ENCODE measurements around the gene PEX19. TPM values are rescaled to one million over a fixed set of nuclear protein-coding genes. Genes with fewer than 3 reads are reported as not detected.

Gene PEX19
- polyA plus RNA-seq, 1 of the 3 experiments (the other 2 are of a cell fraction) = 31.4 TPM

DNA sequence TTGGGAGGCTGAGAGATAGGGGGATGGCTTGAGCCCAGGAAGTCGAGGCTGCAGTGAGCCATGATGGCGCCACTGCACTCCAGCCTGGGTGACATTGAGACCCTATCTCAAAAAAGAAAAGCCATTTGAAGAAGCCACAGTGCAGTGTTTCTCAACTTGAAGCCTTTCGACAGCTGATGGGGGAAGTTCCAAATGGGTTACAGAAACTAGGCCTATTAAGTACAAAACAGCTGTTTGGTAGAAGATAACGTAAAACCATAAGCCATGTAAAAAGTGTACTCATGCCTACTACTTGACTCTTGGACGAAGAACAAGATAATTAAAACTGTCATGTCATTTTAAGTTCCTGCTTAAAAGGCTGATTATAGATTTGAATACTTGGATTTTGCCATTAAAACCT lies 41.5 kb upstream of the PEX19 start:
- Histone ChIP-seq H3K4me3 (ENCODE audit: low read depth in 2 of 2, low read length in 1 of 2) (no peak overlapping the region), H3K36me3 (replicated peaks in 1 of 2; ENCODE audit: control insufficient read depth in 1 of 2, insufficient read depth in 2 of 2, low read length in 1 of 2) (peaks cover 87 to 90% of the 10 kb centered on the region in 2 experiments), H3K4me1 (ENCODE audit: control insufficient read depth in 1 of 2, insufficient read depth in 2 of 2, low read depth in 1 of 2, low read length in 1 of 2) (no peaks in the 10 kb centered on the region), H3K9ac (no peak overlapping the region), H2AFZ (ENCODE audit: low read depth) (no peak overlapping the region), H4K20me1 (ENCODE audit: insufficient read depth) (peaks cover 12% of the 10 kb centered on the region), H3K9me3 (no peaks in the 10 kb centered on the region), H3K79me2 (ENCODE audit: insufficient read depth) (peaks cover 85% of the 10 kb centered on the region), H3K9me2 (no peaks in the 10 kb centered on the region), H3K4me2 (no peak overlapping the region), H3K27me3 (ENCODE audit: insufficient read depth) (no peaks in the 10 kb centered on the region), H3F3A (replicated peaks; ENCODE audit: insufficient read depth) (peaks cover 38% of the 10 kb centered on the region), H3K27ac (ENCODE audit: low read depth in 2 of 2, low read length in 1 of 2) (no peak overlapping the region)
- DNase-seq = no peak
- TF ChIP-seq, protein P1, sequence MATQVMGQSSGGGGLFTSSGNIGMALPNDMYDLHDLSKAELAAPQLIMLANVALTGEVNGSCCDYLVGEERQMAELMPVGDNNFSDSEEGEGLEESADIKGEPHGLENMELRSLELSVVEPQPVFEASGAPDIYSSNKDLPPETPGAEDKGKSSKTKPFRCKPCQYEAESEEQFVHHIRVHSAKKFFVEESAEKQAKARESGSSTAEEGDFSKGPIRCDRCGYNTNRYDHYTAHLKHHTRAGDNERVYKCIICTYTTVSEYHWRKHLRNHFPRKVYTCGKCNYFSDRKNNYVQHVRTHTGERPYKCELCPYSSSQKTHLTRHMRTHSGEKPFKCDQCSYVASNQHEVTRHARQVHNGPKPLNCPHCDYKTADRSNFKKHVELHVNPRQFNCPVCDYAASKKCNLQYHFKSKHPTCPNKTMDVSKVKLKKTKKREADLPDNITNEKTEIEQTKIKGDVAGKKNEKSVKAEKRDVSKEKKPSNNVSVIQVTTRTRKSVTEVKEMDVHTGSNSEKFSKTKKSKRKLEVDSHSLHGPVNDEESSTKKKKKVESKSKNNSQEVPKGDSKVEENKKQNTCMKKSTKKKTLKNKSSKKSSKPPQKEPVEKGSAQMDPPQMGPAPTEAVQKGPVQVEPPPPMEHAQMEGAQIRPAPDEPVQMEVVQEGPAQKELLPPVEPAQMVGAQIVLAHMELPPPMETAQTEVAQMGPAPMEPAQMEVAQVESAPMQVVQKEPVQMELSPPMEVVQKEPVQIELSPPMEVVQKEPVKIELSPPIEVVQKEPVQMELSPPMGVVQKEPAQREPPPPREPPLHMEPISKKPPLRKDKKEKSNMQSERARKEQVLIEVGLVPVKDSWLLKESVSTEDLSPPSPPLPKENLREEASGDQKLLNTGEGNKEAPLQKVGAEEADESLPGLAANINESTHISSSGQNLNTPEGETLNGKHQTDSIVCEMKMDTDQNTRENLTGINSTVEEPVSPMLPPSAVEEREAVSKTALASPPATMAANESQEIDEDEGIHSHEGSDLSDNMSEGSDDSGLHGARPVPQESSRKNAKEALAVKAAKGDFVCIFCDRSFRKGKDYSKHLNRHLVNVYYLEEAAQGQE (IDR thresholded peaks at IDR 0.05; ENCODE audit: low read depth, low read length) = no peak
- no peak for TF ChIP-seq NRF1 (IDR thresholded peaks at IDR 0.05; ENCODE audit: low read depth, low read length)
- WGBS (ENCODE audit: low lambda C conversion rate) = 94% methylated on average over 5 of the region's 5 CpGs
- CTCF ChIA-PET = interaction anchor here (1.9 kb wide), 1 partner anchor 35 kb away, joined by 10 read pairs; no protein-coding TSS in a partner anchor
- POLR2A ChIA-PET = no interaction called here

DNA sequence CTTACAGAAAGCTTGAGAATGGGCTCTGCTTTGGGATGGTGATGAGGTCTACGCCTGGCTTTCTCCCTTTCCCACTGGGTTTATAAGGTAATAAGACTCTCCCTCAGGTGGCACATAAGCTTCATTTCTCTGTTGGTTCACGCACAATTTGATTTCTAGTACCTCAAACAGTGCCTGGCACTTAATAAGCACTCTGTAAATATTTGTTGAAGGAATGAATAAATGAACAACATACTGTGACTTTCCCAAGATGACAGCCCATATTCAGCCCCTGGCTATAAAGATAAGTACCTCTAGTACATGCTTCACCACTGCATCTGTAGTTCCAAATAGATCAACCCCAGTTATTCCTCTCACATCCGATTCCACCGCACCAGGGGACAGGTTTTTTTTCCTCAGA lies 40.3 kb upstream of the PEX19 start:
- ChIA-PET POLR2A (no interaction called here), CTCF (interaction anchor here (0.6 to 2.9 kb wide), 4 partner anchors 8 to 34 kb away, joined by 3 to 13 read pairs (median 6); no protein-coding TSS in a partner anchor)
- DNase-seq = no peak
- Histone ChIP-seq H3K4me1 (ENCODE audit: control insufficient read depth in 1 of 2, insufficient read depth in 2 of 2, low read depth in 1 of 2, low read length in 1 of 2) (no peaks in the 10 kb centered on the region), H3K27ac (ENCODE audit: low read depth in 2 of 2, low read length in 1 of 2) (no peak overlapping the region), H3K36me3 (replicated peaks in 1 of 2; ENCODE audit: control insufficient read depth in 1 of 2, insufficient read depth in 2 of 2, low read length in 1 of 2) (peaks cover 76 to 87% of the 10 kb centered on the region in 2 experiments), H3F3A (replicated peaks; ENCODE audit: insufficient read depth) (peaks cover 30% of the 10 kb centered on the region), H4K20me1 (ENCODE audit: insufficient read depth) (peaks cover 23% of the 10 kb centered on the region), H3K79me2 (ENCODE audit: insufficient read depth) (peaks cover 91% of the 10 kb centered on the region), H2AFZ (ENCODE audit: low read depth) (no peak overlapping the region), H3K9me3 (no peaks in the 10 kb centered on the region), H3K27me3 (ENCODE audit: insufficient read depth) (no peaks in the 10 kb centered on the region), H3K9ac (no peak overlapping the region), H3K4me2 (no peak overlapping the region), H3K9me2 (no peaks in the 10 kb centered on the region), H3K4me3 (ENCODE audit: low read depth in 2 of 2, low read length in 1 of 2) (no peak overlapping the region)
- TF ChIP-seq, protein P2, sequence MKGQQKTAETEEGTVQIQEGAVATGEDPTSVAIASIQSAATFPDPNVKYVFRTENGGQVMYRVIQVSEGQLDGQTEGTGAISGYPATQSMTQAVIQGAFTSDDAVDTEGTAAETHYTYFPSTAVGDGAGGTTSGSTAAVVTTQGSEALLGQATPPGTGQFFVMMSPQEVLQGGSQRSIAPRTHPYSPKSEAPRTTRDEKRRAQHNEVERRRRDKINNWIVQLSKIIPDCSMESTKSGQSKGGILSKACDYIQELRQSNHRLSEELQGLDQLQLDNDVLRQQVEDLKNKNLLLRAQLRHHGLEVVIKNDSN (IDR thresholded peaks at IDR 0.05; ENCODE audit: borderline replicate concordance, low read depth) = no peak
- TF ChIP-seq MEF2A (IDR thresholded peaks at IDR 0.05; ENCODE audit: borderline replicate concordance, low read depth) (no peak), RFX5 (IDR thresholded peaks at IDR 0.05; ENCODE audit: low read length) (no peak), RAD21 (IDR thresholded peaks at IDR 0.05; ENCODE audit: low read length) (no peak)
- 91% methylated on average over 4 of the region's 4 CpGs for WGBS (ENCODE audit: low lambda C conversion rate)

DNA sequence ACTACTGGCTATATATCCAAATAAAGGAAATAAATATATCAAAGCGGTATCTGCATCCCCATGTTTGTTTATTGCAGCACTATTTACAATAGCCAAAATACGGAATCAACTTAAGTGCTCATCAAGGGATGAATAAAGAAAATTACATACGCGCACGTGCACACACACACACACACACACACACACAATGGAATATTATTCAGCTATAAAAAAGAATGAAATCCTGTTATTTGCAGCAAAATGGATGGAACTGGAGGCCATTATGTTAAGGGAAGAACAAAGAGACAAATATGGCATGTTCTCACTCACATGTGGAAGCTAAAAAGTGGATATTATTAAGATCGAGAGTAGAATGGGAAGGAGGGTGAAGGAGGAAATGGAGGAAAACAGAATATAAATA lies 37.9 kb upstream of the PEX19 start:
- Histone ChIP-seq H3K4me1 (ENCODE audit: control insufficient read depth in 1 of 2, insufficient read depth in 2 of 2, low read depth in 1 of 2, low read length in 1 of 2) (no peaks in the 10 kb centered on the region), H3K27me3 (ENCODE audit: insufficient read depth) (no peaks in the 10 kb centered on the region), H3K79me2 (ENCODE audit: insufficient read depth) (peaks cover 92% of the 10 kb centered on the region), H3K4me3 (ENCODE audit: low read depth in 2 of 2, low read length in 1 of 2) (no peak overlapping the region), H3K9me2 (no peaks in the 10 kb centered on the region), H3K27ac (ENCODE audit: low read depth in 2 of 2, low read length in 1 of 2) (no peak overlapping the region), H3K9ac (no peak overlapping the region), H3F3A (replicated peaks; ENCODE audit: insufficient read depth) (peaks cover 40% of the 10 kb centered on the region), H2AFZ (ENCODE audit: low read depth) (no peak overlapping the region), H3K4me2 (no peak overlapping the region), H3K9me3 (no peaks in the 10 kb centered on the region), H4K20me1 (ENCODE audit: insufficient read depth) (peaks cover 31% of the 10 kb centered on the region), H3K36me3 (replicated peaks in 1 of 2; ENCODE audit: control insufficient read depth in 1 of 2, insufficient read depth in 2 of 2, low read length in 1 of 2) (peaks cover 72 to 89% of the 10 kb centered on the region in 2 experiments)
- CTCF ChIA-PET = interaction anchor here (1.4 to 2.9 kb wide), 2 partner anchors 31 to 130 kb away, joined by 5 to 13 read pairs; no protein-coding TSS in a partner anchor
- WGBS (ENCODE audit: low lambda C conversion rate) = 95% methylated on average over 6 of the region's 6 CpGs
- POLR2A ChIA-PET = no interaction called here
- no peak for DNase-seq
- TF ChIP-seq, protein P3, sequence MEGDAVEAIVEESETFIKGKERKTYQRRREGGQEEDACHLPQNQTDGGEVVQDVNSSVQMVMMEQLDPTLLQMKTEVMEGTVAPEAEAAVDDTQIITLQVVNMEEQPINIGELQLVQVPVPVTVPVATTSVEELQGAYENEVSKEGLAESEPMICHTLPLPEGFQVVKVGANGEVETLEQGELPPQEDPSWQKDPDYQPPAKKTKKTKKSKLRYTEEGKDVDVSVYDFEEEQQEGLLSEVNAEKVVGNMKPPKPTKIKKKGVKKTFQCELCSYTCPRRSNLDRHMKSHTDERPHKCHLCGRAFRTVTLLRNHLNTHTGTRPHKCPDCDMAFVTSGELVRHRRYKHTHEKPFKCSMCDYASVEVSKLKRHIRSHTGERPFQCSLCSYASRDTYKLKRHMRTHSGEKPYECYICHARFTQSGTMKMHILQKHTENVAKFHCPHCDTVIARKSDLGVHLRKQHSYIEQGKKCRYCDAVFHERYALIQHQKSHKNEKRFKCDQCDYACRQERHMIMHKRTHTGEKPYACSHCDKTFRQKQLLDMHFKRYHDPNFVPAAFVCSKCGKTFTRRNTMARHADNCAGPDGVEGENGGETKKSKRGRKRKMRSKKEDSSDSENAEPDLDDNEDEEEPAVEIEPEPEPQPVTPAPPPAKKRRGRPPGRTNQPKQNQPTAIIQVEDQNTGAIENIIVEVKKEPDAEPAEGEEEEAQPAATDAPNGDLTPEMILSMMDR (IDR thresholded peaks at IDR 0.05) = no peak
- no peak for TF ChIP-seq FOXJ3 (CRISPR knock-in tag; IDR thresholded peaks at IDR 0.05)
- TF ChIP-seq RCOR1 (IDR thresholded peaks at IDR 0.05; ENCODE audit: low read length) = no peak
- no peak for TF ChIP-seq SIN3A (IDR thresholded peaks at IDR 0.05; ENCODE audit: borderline replicate concordance, low read depth, low read length)
- no peak for TF ChIP-seq ELF1 (IDR thresholded peaks at IDR 0.05)
- TF ChIP-seq POLR2AphosphoS5 (IDR thresholded peaks at IDR 0.05; ENCODE audit: low read depth, low read length) = no peak
- TF ChIP-seq, protein P4, sequence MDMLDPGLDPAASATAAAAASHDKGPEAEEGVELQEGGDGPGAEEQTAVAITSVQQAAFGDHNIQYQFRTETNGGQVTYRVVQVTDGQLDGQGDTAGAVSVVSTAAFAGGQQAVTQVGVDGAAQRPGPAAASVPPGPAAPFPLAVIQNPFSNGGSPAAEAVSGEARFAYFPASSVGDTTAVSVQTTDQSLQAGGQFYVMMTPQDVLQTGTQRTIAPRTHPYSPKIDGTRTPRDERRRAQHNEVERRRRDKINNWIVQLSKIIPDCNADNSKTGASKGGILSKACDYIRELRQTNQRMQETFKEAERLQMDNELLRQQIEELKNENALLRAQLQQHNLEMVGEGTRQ (IDR thresholded peaks at IDR 0.05; ENCODE audit: borderline replicate concordance, low read depth, low read length) = no peak
- TF ChIP-seq SMC3 (IDR thresholded peaks at IDR 0.05; ENCODE audit: low read depth, low read length) = no peak

Data from SK-N-SH (cell line).